ENCODE data around the gene FOXK1. TPM values are rescaled to one million over a fixed set of nuclear protein-coding genes. Genes with fewer than 3 reads are reported as not detected.

FOXK1 gene
- total and polyA plus RNA-seq, 4 experiments from 2014 or later, result 1.3 to 53.3 (median 29.0) TPM

DNA sequence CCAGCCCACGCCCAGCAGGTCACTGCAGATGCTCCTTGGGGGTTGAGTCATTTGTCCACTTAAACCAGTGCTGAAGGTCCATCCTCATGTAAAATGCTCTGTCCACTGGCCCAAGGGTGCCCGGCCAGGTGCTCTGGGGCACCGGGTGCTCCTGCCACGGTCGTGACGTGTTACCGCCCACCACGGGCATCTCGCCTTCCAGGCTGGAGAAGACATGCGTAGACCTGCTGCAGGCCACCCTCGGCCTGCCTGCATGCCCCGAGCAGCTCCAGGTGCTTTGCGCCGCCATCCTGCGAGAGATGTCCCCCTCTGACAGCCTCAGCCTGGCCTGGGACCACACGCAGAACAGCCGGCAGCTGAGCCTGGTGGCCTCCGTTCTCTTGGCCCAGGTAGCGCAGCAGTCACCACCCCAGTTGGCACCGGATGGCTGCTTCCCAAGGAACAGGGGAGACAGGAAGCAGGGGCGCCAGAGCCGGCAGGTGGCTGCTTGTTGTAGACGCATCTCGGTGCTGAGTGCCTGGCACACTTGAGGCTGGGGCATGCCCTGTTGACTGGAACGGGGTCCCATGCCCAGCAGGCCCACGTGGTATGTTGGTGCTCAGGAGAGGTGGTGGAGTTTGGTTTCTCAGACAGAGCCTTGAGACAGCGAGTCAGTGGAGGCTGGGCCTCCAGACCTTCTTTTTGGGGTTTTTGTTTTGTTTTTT lies 99.4 kb downstream of the FOXK1 start:
- Mint-ChIP-seq H3K36me3 (peaks cover 20 to 33% of the 10 kb centered on the region in 2 donors), H3K4me1 (peaks cover 13 to 31% (median 19%) of the 10 kb centered on the region in 4 donors), H3K4me3 (no peak overlapping the region), H3K27me3 (no peaks in the 10 kb centered on the region), H3K27ac (no peak overlapping the region), H3K9me3 (no peaks in the 10 kb centered on the region)
- Histone ChIP-seq H3K27me3 (ENCODE audit: insufficient read depth, low read length) (no peaks in the 10 kb centered on the region), H3K27ac (ENCODE audit: low read depth, low read length) (no peak overlapping the region), H3K4me1 (ENCODE audit: insufficient read depth, low read length) (peaks cover 17% of the 10 kb centered on the region), H3K36me3 (ENCODE audit: insufficient read depth, low read length) (peaks cover 53% of the 10 kb centered on the region), H3K4me3 (ENCODE audit: low read length in 2 of 2) (no peak overlapping the region), H3K9me3 (ENCODE audit: control insufficient read depth in 1 of 2, low read length in 2 of 2) (no peaks in the 10 kb centered on the region)
- CTCF ChIA-PET (ENCODE audit: partially characterized antibody), result interaction anchor here (1.0 kb wide), 1 partner anchor 11 kb away, joined by 3 read pairs; no protein-coding TSS in a partner anchor
- POLR2A ChIA-PET (ENCODE audit: partially characterized antibody), result no interaction called here
- intact Hi-C loops (cut with micrococcal nuclease), result no loop called here
- no peak for DNase-seq

DNA sequence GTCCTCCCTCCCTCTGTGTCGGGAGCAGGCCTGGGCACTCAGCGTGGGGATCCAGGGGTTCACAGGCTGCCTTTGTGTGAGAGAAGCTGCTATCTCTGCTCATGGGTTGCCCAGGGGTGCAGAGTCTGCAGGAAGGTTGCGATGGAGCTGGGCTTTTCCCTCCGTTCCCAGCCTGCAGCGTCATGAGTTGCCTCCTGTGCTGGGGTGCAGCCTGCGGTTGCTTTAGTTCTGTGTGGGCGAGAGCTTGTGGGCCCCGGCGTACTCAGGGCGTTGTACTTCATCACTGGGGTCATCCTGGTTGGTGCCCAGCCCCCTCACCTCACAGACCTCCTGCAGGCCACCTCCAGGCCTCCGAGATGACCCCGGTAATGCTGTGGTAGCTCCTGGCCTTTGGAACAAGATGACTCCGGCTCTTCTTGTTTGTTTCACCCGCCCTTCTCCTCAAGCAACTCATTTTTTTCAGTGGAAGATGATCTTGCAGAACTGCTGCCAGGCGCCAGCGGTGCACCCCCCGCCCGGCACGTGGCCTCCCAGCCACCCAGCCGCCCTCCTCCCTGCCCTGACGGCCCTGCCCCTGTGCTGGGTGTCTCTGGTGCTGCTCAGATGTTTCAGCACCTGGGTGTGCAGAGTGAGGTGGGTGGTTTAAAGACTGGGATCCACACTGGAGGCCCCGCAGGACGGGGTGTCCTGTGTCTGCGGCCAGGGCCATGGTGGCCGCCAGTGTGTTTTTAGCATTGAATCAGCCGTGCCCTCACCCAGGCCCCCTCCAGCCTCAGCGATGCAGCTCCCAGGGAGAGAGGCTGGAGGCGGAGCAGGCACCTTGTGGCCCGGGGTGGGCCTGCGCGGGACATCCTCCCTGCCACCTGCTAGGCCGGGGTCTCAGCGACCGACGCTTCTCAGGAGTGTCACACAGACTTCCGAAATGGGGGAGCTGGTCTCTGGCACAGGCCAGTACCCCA lies 100.5 kb downstream of the FOXK1 start:
- Mint-ChIP-seq H3K36me3 (peaks cover 20 to 31% of the 10 kb centered on the region in 2 donors), H3K4me3 (no peak overlapping the region), H3K4me1 (peaks cover 7 to 20% (median 10%) of the 10 kb centered on the region in 4 donors), H3K27ac (no peak overlapping the region), H3K9me3 (no peaks in the 10 kb centered on the region), H3K27me3 (no peaks in the 10 kb centered on the region)
- intact Hi-C loops (cut with micrococcal nuclease), result no loop called here
- CTCF ChIA-PET (ENCODE audit: partially characterized antibody), result no interaction called here
- H3K36me3 ChIP-seq (ENCODE audit: insufficient read depth, low read length), result peaks cover 59% of the 10 kb centered on the region
- POLR2A ChIA-PET (ENCODE audit: partially characterized antibody), result interaction anchor here (1.1 kb wide), 1 partner anchor 141 kb away, joined by 3 read pairs; no protein-coding TSS in a partner anchor
- no peaks in the 10 kb centered on the region for H3K9me3 ChIP-seq (ENCODE audit: control insufficient read depth in 1 of 2, low read length in 2 of 2)
- H3K4me3 ChIP-seq (ENCODE audit: low read length in 2 of 2), result no peak overlapping the region
- no peaks in the 10 kb centered on the region for H3K27me3 ChIP-seq (ENCODE audit: insufficient read depth, low read length)
- peaks cover 9% of the 10 kb centered on the region for H3K4me1 ChIP-seq (ENCODE audit: insufficient read depth, low read length)
- no peak overlapping the region for H3K27ac ChIP-seq (ENCODE audit: low read depth, low read length)
- DNase-seq, result no peak

DNA sequence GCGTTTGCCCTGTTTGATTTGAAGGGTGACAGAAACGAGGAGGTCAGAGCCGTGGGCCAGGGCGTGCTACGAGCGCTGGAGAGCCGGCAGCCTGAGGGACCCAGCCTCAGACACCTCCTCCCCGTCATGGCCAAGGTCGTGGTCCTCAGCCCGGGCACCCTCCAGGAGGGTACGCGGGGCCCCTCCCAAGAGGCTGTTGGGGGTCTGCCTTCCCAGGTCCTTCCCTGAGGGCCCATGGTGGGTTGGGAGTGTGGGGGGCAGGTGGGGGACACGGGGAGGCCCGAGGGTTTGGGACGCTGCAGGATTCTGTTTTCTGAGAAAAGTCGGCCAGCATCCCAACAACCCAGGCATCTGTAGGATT lies 101.2 kb downstream of the FOXK1 start:
- Histone ChIP-seq H3K4me3 (ENCODE audit: low read length in 2 of 2) (no peak overlapping the region), H3K27me3 (ENCODE audit: insufficient read depth, low read length) (no peaks in the 10 kb centered on the region), H3K36me3 (ENCODE audit: insufficient read depth, low read length) (peaks cover 65% of the 10 kb centered on the region), H3K4me1 (ENCODE audit: insufficient read depth, low read length) (peaks cover 2% of the 10 kb centered on the region), H3K27ac (ENCODE audit: low read depth, low read length) (no peak overlapping the region), H3K9me3 (ENCODE audit: control insufficient read depth in 1 of 2, low read length in 2 of 2) (no peaks in the 10 kb centered on the region)
- Mint-ChIP-seq H3K36me3 (peaks cover 20 to 29% of the 10 kb centered on the region in 2 donors), H3K27me3 (no peaks in the 10 kb centered on the region), H3K9me3 (no peaks in the 10 kb centered on the region), H3K27ac (no peak overlapping the region), H3K4me3 (no peak overlapping the region), H3K4me1 (peaks cover 2 to 14% (median 4%) of the 10 kb centered on the region in 4 donors)
- intact Hi-C loops (cut with micrococcal nuclease), result no loop called here
- ChIA-PET CTCF (ENCODE audit: partially characterized antibody) (no interaction called here), POLR2A (ENCODE audit: partially characterized antibody) (interaction anchor here (1.1 kb wide), 1 partner anchor 142 kb away, joined by 3 read pairs; no protein-coding TSS in a partner anchor)
- no peak for DNase-seq

DNA sequence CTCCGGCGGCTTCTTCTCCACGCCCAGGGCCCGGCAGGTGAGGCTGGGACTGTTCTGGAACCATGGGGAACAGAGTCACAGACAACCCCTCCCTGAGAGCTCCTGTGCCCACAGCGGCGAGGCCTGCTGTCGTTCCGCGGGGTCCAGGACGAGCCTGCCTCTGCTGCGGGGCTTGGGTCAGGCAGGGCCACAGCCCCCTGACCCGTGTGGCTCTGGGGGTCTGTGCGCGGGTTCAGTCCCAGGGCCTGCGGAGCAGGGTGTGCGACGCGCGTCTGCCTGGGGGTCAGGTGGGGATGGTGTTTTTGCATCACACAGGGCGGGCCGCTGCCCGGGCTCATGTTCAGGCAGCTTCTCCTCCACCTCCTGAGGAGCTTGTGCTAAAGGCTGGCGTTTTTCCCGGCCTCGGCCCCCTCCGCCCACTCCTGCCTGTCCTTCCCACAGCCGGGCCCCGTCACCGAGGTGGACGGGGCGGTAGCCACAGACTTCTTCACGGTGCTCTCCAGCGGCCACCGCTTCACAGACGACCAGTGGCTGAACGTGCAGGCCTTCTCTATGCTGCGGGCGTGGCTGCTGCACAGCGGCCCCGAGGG lies 101.8 kb downstream of the FOXK1 start:
- intact Hi-C loops (cut with micrococcal nuclease), result no loop called here
- peaks cover 20 to 27% of the 10 kb centered on the region in 2 donors for H3K36me3 Mint-ChIP-seq

DNA sequence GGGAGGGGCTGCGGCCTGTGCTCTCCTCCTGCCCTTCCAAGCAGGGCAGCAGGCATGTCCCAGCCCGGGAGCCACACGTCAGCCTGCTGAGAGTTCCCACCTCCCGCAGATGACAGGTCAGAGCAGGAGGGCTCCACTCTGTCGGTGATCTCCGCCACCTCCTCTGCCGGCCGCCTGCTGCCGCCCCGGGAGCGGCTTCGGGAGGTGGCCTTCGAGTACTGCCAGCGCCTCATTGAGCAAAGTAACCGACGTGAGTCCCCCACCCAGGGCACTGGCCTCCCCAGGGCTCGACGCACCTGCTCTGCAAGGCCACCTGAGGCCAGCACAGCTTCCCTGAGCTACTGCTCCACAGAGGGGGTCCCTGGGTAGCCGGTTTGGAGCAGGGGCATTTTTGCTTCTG lies 102.7 kb downstream of the FOXK1 start:
- DNase-seq, result no peak
- Mint-ChIP-seq H3K27ac (no peak overlapping the region), H3K27me3 (no peaks in the 10 kb centered on the region), H3K4me3 (no peak overlapping the region), H3K9me3 (no peaks in the 10 kb centered on the region), H3K4me1 (peaks cover 0 to 10% (median 0%) of the 10 kb centered on the region in 4 donors), H3K36me3 (peaks cover 20 to 28% of the 10 kb centered on the region in 2 donors)
- Histone ChIP-seq H3K4me1 (ENCODE audit: insufficient read depth, low read length) (no peaks in the 10 kb centered on the region), H3K27ac (ENCODE audit: low read depth, low read length) (no peak overlapping the region), H3K27me3 (ENCODE audit: insufficient read depth, low read length) (no peaks in the 10 kb centered on the region), H3K36me3 (ENCODE audit: insufficient read depth, low read length) (peaks cover 67% of the 10 kb centered on the region), H3K4me3 (ENCODE audit: low read length in 2 of 2) (no peak overlapping the region), H3K9me3 (ENCODE audit: control insufficient read depth in 1 of 2, low read length in 2 of 2) (no peaks in the 10 kb centered on the region)
- ChIA-PET CTCF (ENCODE audit: partially characterized antibody) (no interaction called here), POLR2A (ENCODE audit: partially characterized antibody) (interaction anchor here (1.0 kb wide), 1 partner anchor 9 kb away, joined by 3 read pairs; no protein-coding TSS in a partner anchor)
- intact Hi-C loops (cut with micrococcal nuclease), result no loop called here

More for the DNA sequence above, 101.8 kb downstream of the FOXK1 start:
- no peak overlapping the region for H3K27ac Mint-ChIP-seq
- H3K4me3 Mint-ChIP-seq, result no peak overlapping the region
- no peak for DNase-seq
- CTCF ChIA-PET (ENCODE audit: partially characterized antibody), result no interaction called here
- POLR2A ChIA-PET (ENCODE audit: partially characterized antibody), result interaction anchor here (1.1 kb wide), 1 partner anchor 142 kb away, joined by 3 read pairs; no protein-coding TSS in a partner anchor
- no peaks in the 10 kb centered on the region for H3K27me3 Mint-ChIP-seq
- no peak overlapping the region for H3K4me3 ChIP-seq (ENCODE audit: low read length in 2 of 2)
- no peaks in the 10 kb centered on the region for H3K9me3 ChIP-seq (ENCODE audit: control insufficient read depth in 1 of 2, low read length in 2 of 2)
- H3K27me3 ChIP-seq (ENCODE audit: insufficient read depth, low read length), result no peaks in the 10 kb centered on the region
- H3K4me1 ChIP-seq (ENCODE audit: insufficient read depth, low read length), result no peaks in the 10 kb centered on the region
- peaks cover 67% of the 10 kb centered on the region for H3K36me3 ChIP-seq (ENCODE audit: insufficient read depth, low read length)
- H3K9me3 Mint-ChIP-seq, result no peaks in the 10 kb centered on the region
- peaks cover 0 to 10% (median under 1%) of the 10 kb centered on the region in 4 donors for H3K4me1 Mint-ChIP-seq
- H3K27ac ChIP-seq (ENCODE audit: low read depth, low read length), result no peak overlapping the region

DNA sequence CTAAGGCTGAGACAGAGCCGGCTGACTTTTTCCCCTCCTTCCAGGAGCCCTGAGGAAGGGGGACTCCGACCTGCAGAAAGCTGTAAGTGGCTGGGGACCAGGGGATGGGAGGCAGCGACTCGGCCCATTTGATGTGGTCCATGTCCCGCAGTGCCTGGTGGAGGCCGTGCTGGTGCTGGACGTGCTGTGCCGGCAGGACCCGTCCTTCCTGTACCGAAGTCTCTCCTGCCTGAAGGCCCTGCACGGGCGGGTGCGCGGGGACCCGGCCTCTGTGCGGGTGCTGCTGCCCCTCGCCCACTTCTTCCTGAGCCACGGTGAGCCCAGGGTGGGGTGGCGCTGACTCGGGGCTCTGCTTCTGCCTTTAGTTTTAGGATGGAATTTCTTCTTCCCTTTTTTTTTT lies 103.3 kb downstream of the FOXK1 start:
- Mint-ChIP-seq H3K27me3 (no peaks in the 10 kb centered on the region), H3K36me3 (peaks cover 20 to 32% of the 10 kb centered on the region in 2 donors), H3K27ac (no peak overlapping the region), H3K9me3 (no peaks in the 10 kb centered on the region), H3K4me1 (peaks cover 0 to 10% (median 0%) of the 10 kb centered on the region in 4 donors), H3K4me3 (no peak overlapping the region)
- DNase-seq, result no peak
- Histone ChIP-seq H3K27ac (ENCODE audit: low read depth, low read length) (no peak overlapping the region), H3K9me3 (ENCODE audit: control insufficient read depth in 1 of 2, low read length in 2 of 2) (no peaks in the 10 kb centered on the region), H3K4me3 (ENCODE audit: low read length in 2 of 2) (no peak overlapping the region), H3K4me1 (ENCODE audit: insufficient read depth, low read length) (no peaks in the 10 kb centered on the region), H3K36me3 (ENCODE audit: insufficient read depth, low read length) (peaks cover 68% of the 10 kb centered on the region), H3K27me3 (ENCODE audit: insufficient read depth, low read length) (no peaks in the 10 kb centered on the region)
- CTCF ChIA-PET (ENCODE audit: partially characterized antibody), result interaction anchor here (1.6 kb wide), 1 partner anchor 12 kb away, joined by 4 read pairs; no protein-coding TSS in a partner anchor
- POLR2A ChIA-PET (ENCODE audit: partially characterized antibody), result interaction anchor here (1.0 kb wide), 1 partner anchor 9 kb away, joined by 3 read pairs; no protein-coding TSS in a partner anchor
- intact Hi-C loops (cut with micrococcal nuclease), result no loop called here
